ENCODE measurements around the gene CADPS2. TPM values are rescaled to one million over a fixed set of nuclear protein-coding genes. Genes with fewer than 3 reads are reported as not detected.

Gene CADPS2
- total and polyA plus RNA-seq, 2 of the 8 experiments (the other 6 are each of a cell fraction or from before 2014, with no cell fraction given): 8.9 to 22.3 TPM

- TF ChIP-seq BCL11A (IDR thresholded peaks at IDR 0.05; ENCODE audit: low read depth in 2 of 2, low read length in 2 of 2): no peak
- TF ChIP-seq TBP (IDR thresholded peaks at IDR 0.05; ENCODE audit: low read depth, low read length): no peak
- TF ChIP-seq KDM4A (IDR thresholded peaks at IDR 0.05; ENCODE audit: low read depth, low read length, severe bottlenecking): peak; percentile 97
- TF ChIP-seq RAD21 (IDR thresholded peaks at IDR 0.05 in 1 of 2, conservative IDR thresholded peaks at IDR 0.05 in 1 of 2; ENCODE audit: low read depth in 2 of 2, low read length in 2 of 2): no peak
- TF ChIP-seq RNF2 (IDR thresholded peaks at IDR 0.05; ENCODE audit: borderline replicate concordance, low read depth, low read length, missing control alignments, poor library complexity, severe bottlenecking): peak; percentile 92
- TF ChIP-seq CHD1 (IDR thresholded peaks at IDR 0.05; ENCODE audit: low read depth, low read length): no peak
- TF ChIP-seq FOSL1 (IDR thresholded peaks at IDR 0.05; ENCODE audit: insufficient read depth, low read depth, low read length): no peak
- no peak for TF ChIP-seq POU5F1 (IDR thresholded peaks at IDR 0.05; ENCODE audit: low read depth, low read length)
- TF ChIP-seq SIN3A (conservative IDR thresholded peaks at IDR 0.05 in 1 of 2, IDR thresholded peaks at IDR 0.05 in 1 of 2; ENCODE audit: low read depth in 1 of 2, low read length in 2 of 2): 0 out of 4 replicates have a peak, but pooled peaks of 1 of the 2 experiments have one; percentile 59
- TF ChIP-seq SRF (IDR thresholded peaks at IDR 0.05; ENCODE audit: low read depth, low read length): no peak
- TF ChIP-seq RXRA (IDR thresholded peaks at IDR 0.05; ENCODE audit: insufficient read depth, low read depth, low read length): no peak
- peak; percentile 91 for TF ChIP-seq SUZ12 (IDR thresholded peaks at IDR 0.05; ENCODE audit: low read length)
- TF ChIP-seq CEBPB (IDR thresholded peaks at IDR 0.05; ENCODE audit: low read depth, low read length): no peak
- no peak for TF ChIP-seq ATF3 (IDR thresholded peaks at IDR 0.05; ENCODE audit: insufficient read depth, low read depth, low read length)
- TF ChIP-seq GABPA (IDR thresholded peaks at IDR 0.05; ENCODE audit: borderline replicate concordance, insufficient read depth, low read length): no peak
These were observed 582.5 kb downstream of the CADPS2 start (continued) for GRCh38 chr7:122303531-122304318.

All from H1 (cell line).